NK-92 treated with Interleukin-12 subunit alpha and Interleukin-12 subunit beta, amount 100 ng/mL, for 24 hours (cell line): ENCODE measurements around the gene RNF126.
"Not testable (repeated sequence)": the region's sequence is repeated elsewhere in the genome, so short reads cannot be mapped to it uniquely, and the experiment has no call there.

Source experiments
- DNase-seq: peaks from one replicate; lab custom pipeline; 2025; lab: John Stamatoyannopoulos, UW

Gene RNF126

DNA sequence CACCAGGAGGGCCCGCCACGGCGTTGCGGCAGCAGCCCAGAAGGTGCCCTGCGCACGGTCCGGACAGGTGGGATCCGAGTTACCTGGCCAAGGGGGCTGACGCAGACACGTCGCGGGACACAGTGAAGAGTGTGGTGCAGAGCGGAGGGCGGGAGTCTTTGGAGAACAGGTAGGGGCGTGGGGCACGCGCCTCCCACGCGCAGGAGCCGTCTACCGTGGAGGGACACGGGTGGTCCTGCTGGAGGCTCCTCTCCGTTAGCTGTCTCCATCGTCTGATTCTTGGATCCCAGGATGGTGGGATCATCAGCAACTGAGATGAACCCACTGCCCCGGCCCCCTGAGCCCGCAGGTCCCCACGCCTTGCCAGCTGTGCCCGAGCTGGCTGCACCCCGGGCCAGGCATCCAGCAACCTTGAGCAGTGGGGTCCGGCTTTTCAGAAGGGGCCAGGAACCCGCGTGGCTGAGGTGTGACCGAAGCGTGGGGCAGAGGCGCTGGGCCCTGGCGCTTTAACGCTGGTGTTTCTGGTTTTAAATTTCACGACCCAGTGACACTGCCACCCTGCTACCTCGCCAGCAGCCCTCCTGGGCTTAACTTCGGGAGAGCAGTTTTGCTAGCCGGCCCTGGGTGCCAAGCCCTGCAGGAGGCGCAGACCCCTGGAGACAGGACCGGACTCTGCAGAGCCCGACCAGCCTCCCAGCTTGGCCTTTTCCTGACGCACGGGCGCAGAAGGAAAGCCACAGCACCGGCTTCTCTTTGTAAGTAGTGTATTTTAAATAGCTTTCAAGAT, 16.0 kb downstream of the RNF126 start:
- DNase-seq = no peak

DNA sequence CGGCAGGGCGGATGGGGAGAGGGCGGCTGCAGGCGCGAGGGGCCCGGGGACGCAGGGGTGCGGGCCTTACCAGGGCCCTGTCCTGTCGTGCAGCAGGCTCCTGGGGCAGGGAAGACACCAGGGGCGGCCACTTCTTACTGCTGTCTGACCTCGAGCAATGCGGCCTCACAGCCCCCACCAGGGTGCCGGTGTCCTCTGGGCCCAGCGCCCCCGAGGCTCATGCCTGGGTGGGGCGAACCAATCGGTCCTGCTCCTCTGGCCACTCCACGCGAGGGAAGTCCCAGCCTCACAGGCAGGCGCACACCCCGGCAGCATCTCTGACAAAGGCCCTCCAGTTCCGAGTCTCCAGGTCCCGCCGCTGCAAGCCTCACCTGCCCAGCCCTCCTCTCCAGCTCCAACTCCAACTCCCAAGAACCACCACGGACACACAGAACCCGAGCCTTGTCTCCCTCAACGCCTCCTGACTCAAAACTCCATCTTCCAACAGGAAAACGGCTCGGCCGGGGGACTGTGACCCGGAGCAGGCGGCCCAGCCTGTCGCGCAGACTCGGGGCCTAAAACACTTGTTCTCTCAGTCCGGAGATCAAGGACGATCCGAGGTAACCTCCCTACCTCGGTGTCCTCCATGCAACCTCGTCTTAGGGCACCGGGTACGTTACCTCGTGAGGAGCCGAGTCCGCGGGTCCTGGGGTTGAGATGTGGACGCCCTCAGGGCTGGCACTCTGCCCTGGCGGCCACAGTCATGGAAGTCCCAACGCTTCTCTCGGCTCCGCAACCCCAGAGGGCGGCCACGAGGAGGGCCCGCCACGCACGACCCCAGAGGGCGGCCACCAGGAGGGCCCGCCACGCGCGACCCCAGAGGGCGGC, 16.9 kb downstream of the RNF126 start:
- no peak for DNase-seq

DNA sequence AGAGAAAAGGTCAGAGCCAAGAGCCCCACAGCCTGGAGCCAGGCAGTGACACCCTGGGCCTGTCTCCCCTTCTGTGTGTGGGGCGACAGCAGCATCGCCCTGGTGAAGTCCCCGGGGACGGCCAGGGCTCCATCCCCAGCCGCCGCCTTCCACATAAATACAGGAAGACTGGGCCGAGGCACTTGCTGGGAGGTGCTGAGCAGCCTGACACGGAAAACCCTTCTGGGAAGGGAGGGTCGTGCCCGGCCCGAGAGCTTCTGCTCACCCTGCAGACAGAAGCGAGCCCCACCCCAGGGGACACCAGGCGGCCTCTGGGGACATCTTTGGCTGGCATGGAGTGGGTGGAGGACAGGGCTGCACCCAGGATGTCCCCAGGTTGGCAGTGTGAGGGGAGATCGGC, 18.2 kb downstream of the RNF126 start:
- DNase-seq = no peak

DNA sequence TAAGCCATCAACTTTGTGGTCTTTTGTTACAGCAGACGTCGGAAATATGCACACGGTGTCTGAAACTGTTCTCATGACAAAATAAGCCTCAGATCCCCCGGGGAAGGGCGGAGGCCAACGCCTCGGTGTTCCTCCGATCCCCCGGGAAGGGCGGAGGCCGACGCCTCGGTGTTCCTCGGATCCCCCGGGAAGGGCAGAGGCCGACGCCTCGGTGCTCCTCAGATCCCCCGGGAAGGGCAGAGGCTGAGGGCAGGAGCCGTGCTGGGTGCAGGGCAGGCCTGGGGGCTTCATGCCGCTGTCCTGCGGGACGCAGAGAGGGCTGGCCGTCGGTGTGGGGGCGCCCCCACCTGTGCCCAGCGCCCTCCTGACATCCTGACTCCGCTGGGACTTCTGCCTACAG, 18.7 kb downstream of the RNF126 start:
- DNase-seq = no peak

DNA sequence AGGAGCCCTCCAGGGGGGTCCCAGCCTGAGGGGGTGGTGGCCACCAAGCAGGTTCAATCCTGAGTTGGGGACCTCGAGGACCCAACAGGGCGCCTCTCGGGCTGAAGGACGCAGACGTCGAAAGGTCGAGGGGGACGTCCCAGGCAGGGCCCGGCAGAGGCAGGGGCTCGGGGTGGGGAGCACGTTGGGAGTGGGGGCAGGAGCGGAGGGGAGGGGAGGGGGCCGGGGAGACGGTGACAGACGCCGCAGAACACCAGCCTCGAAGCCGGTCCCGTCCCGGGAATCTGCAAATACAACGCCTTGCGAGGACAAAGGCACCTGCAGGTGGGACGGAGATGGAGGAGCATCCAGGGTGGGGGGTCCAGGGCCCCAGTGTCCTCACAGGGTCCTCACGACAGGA, 19.3 kb downstream of the RNF126 start:
- DNase-seq = no peak

DNA sequence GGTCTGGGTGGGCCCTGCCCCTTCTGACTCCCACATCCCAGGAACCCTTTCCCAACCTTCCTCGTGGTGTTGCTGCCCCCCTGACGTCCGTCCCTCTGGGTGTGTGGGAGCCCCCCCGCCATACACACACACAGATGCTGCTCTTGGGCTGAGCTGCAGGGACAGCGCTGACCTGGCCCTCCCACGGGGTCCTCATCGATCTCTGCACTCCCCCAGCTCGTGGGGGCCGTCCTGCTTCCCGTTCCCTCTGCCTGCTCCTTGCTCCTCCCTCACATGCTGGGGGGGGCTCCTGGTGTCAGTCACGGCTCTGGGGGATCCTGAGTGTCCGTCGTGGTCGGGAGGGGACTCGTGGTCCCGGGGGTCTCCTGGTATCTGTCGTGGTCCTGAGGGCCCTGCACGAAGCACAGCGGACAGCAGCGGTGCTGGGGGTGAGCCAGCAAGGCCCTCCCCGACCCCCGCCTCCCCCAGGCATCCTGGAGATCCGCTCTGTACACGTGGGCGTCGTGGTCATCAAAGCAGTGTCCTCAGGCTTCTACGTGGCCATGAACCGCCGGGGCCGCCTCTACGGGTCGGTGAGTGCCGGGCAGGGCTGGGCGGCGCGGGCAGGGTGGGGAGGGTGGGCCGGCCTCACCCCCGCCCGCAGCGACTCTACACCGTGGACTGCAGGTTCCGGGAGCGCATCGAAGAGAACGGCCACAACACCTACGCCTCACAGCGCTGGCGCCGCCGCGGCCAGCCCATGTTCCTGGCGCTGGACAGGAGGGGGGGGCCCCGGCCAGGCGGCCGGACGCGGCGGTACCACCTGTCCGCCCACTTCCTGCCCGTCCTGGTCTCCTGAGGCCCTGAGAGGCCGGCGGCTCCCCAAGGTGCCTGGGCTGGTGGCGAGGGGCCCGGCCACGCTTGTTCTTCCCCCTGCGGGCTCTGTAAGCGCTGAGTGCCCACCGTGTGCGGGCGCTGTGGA, 20.0 kb downstream of the RNF126 start:
- no peak for DNase-seq

DNA sequence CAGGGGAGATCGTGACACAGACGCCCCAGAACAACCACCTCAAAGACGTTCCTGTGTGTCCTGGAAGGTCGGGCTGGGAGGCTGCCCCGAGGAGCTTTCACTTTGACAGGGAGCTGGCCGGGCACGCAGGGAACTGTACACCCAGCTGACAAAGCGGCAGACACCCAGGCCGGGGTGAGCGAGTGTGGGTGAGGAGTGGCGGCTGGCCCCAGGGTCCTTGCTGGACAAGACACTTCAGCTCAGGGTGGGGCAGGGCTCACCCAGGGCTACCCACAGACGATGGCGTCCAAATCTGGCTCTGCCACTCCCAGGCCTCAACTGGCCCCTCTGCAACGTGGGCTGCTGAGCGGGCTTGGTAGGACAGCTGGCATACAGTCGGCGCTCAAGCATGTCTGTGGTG, 21.3 kb downstream of the RNF126 start:
- no peak for DNase-seq

DNA sequence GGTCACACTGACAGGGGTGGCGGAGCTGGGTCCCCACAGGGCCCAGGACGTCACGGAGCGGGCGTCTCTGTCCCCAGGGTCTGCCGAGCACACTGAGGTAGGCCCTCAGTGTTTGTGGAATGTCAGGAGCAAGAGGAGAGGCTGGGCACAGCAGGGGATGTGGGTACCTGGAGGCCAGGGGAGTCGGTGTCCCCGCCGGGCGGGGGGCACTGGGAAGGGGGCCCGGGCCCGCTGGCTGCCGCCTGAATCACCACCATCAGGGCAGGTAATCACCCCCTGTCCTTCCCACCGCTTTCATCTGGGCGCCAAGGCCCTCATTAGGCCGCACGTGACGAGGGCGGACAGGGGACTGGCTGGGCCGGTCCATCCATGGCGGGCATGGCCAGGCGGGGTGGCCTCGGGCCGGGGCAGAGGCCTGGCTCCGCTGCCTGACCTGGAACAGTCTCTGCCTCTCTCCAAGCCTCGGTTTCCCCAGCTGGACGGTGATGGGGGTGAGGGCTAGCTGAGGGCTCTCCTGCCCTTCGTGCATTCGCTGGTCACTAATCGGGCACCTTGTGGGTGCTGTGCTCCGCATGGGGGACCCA, 22.3 kb downstream of the RNF126 start:
- no peak for DNase-seq

DNA sequence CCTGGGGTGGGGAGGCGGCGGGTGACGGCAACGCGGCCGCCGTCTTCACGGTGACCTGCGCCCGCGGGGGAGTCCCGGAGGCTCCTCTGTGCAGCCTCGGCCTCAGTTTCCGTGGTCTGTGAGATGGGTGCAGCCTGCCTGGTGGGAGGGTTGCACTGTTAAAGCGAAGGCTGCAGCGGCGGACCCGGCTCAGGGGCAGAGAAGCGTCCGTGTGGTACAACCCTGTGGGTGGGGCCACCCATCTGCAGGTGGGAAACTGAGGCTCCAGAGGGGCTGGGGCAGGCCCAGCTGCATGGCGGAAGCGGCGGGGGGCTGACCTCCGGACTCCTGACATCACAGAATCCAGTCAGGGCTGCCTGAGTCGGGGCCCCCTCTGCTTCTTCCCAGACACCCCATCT, 22.9 kb downstream of the RNF126 start:
- no peak for DNase-seq

DNA sequence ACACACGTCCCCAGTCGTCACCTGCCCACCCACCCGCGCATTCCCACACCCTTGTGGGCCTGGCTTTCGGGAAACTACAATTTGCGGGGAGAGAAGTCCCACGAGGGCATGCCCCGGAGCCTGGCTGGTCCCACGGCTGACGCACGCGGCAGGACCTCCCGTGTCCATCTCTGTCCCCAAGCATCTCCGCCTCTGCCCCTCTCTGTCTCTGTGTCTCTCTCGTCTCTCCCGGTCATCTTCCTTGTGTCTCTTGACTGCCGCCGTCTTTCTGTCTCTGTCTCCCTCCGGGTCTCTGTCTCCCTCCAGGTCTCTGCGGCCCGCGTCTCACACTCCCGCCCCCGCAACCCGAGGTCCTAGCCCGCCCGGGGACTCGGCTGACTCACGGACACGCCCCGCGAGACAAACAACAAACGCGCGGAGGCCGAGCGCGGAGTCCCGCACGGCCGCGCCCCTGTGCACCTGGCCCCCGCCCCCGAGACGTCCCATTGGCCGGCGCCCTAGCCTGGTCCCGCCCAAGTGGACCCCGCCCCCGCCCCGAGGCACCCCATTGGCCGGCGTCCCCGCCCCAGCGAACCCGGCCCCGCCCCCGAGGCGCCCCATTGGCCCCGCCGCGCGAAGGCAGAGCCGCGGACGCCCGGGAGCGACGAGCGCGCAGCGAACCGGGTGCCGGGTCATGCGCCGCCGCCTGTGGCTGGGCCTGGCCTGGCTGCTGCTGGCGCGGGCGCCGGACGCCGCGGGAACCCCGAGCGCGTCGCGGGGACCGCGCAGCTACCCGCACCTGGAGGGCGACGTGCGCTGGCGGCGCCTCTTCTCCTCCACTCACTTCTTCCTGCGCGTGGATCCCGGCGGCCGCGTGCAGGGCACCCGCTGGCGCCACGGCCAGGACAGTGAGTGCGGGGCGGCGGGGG, 23.5 kb downstream of the RNF126 start, which contains the start of gene FGF22:
FGF22 (plus strand) TSS at position 627 of the 908 bp plus-strand sequence; CDS start at position 674, 47 bp downstream.
- DNase-seq = no peak

DNA sequence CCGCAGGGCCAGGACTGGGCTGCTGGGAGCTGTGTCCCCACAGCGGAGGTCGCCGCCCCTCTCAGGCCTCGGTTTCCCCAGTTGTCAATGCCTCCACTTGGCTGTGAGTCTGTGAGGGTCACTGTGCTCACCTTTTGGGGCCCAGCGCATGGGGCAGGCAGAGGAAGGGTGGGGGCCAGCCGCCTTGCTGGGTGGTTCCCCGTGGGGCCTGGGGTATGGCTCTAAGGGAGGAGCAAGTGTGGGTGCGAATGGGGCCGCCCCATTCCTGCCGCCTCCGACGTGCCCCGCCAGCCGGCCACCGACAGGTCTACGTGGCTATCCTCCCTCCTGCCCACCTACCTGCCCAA, 24.1 kb downstream of the RNF126 start:
- no peak for DNase-seq

DNA sequence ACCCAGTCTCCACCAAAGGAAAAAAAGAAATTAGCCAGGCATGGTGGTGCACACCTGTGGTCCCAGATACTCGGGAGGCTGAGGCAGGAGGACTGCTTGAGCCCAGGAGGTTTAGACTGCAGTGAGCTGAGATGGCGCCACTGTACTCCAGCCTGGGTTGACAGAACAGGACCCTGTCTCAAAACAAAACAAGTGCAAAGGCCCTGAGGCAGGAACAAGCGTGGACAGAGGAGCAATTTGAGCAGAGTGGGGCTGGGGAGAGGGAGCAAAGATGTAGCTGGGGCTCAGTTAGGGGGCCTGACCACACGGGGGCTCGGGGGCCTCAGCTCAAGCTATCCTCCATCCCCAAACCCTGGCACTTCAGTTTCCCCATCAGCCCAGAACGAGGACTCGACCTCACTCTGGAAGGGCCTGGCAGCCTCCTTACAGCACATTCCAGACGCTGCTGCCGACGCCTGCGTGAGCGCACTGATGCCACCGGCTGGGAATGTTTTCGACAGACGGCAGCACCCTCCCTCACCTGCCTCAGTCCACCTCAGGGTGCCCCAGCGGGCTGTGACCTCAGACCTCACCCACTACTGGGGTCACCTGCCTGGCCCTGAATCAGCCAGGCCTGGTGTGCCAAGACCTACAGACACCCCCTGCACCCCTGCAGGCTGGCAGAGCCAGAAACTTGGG, 27.9 kb downstream of the RNF126 start:
- DNase-seq = no peak

DNA sequence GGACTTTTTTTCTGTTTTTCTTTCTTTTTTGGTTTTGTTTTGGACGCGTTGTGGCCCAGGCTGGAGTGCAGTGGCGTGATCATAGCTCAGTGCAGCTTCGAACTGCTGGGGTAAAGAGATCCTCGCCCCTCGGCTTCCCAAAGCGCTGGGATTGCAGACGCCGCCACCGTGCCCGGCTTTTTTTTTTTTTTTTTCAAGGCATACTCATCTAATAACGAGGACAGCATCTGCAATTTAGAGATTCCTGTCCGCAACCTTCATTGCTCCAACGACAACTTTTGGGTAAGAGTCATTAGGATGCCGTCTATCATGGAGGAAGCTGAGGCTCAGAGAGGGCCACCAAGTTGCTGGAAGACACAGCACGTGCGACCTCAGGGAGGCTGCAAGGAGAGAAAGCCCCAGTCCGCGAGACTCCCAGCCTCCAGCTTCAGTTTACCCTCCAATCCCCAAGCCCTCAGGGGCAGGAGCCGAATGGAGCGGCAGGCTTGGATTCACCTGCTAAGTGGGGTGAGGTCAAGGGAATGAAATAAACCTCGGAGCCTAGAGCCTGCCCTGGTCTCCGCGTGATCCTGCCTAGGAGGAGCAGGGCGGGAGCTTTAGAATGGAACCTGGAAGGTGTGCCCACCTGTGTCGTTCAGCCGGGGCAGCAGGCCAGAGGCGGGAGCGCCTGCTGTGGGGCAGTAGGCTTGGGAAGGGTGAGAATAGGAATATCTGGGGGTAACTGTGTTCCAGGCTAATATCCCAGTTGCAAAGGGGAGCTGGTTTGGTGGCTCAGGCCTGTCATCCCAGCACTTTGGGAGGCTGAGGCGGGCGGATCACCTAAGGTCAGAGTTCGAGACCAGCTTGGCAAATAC, 29.0 kb downstream of the RNF126 start:
- DNase-seq = no peak

DNA sequence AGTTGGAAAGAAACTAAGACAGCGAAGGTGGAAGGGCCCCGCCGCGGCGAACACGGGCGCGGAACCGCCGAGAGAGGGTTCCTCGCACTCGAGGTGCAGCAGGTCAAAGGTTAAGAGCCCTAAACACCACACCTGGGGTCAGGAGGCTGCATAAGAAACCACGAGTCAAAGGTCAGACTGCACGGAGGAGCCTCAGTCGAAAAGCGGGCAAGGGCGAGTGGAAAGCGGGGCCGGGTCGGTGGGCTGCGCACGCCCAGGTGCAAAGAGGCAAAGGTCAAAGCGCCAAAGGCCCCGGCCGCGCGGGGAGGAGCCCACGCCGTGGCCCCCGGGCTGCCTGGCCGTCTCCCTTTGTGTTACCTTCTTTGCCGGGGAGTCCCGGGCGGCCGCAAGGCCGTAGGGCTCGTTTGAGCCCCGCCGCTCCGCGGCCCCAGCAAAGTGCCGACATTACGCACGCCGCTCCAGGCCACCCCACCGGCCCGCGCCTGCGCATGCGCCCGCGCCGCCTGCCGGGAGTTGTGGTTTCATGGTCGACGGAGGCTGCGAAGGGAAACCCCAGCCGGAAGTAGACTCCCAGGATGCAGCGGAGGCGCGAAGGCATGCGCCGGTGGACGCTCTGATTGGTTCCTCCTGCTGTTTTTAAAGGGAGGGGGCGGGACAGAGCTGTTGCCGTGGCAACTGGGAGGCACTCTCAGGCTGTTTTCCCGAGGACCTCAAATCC, 29.8 kb downstream of the RNF126 start, which contains the start of gene POLRMT:
POLRMT (minus strand) TSS at position 470 of the 718 bp plus-strand sequence; CDS start at position 445, 25 bp downstream.
- peak; percentile 96 for DNase-seq

DNA sequence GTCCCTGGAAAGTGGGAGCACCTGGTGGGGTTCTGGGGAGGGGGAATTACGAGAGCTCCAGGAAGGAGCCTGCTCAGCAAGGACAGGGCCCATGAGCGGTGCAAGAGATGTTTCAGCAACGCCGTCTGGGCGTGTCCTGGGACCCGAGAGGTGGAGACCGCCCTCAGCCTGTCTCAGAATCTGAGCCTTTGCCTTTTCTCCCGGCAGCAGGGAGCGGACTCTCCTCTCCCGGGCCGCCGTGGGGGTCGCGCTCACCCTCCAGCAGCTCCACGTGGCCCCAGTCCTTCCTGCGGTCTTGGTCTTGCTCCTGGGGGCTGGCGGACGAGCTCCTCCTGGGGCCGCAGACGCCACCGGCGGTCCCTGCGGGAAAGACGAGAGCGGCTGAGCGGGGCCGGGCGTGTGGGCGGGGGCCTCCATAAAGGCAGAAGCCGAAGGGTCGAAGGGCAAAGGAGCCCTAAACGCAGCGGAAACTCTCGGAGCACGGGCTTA, 30.4 kb downstream of the RNF126 start:
- no peak for DNase-seq

DNA sequence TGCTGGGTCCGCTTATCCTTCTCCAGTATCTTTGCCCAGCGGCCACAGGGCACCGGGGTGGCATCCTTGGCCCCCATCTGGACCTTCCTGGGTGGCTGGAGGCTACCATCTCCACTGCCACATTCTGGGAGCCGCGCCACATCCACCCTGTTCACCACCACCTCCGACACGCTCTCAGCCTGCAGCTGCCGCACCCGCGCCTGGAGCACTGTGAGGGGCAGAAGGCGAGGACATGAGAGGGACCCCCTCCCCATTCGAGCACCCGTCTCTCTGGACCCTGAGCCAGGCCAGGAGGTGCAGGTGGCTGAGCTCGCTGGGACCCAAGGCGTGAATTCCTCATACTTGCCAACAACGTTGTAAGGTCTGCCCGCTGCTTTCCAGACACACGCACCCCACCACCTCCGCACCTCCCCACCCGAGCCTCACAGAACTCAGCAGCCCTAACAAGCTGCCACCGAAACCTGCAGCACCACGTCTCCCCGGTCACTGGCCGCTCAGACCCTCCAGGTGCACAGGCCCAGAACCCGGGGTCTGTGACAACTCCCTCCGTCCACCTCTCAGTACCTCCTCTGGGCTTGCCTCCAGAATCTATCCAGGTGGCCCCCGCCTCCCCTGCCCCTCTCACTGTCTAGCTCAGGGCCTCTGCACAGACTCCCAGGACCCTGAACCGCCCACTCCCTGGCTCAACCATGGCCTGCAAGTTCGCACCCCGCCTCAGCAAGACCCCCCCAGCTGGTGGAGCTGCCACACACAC, 32.9 kb downstream of the RNF126 start:
- no peak for DNase-seq

DNA sequence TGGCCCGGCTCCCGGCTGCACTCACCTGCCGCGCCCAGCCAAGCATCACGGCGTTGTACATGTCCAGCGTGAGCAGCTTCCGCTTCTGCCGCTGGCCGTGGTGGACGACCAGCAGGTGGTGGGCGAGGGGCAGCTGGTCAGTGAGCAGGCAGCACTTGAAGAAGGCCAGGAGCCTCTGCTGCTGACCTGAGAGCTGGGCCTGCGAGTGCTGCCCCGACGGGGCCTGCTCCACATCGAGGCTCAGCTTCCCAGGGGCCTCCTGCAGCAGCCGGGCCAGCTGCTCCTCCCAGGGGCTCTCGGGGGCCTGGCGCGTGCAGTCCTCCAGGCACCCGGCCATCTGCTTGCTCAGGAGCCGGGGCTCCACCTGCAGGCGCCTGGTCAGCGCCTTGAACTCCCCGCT, 33.5 kb downstream of the RNF126 start:
- DNase-seq = not testable (repeated sequence)
